Measurements from ENCODE around the gene BOLL. TPM values are rescaled to one million over a fixed set of nuclear protein-coding genes. Genes with fewer than 3 reads are reported as not detected.

The BOLL gene
- total and polyA plus RNA-seq, 2 donors (not counting 1 experiment from before 2014, with no cell fraction given): not detected

DNA sequence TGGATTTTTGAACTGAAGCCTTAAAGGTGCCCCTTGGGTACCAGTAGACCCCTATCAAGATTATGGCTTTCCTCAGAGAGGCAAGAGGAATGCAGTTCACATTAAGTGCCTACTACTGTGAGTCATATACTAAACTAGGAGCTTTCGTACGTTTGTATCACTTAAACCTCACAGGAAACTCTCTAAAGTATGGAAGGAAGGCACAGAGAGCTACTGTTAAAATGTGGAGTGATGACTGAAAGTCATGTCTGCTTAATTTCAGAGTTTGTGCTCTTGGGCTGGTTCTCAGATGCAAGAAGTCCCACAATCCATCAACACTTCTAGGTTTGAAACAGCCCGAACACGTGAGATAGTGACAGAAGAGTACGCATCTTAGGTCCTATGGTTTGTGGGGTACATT lies 23.9 kb upstream of the BOLL start:
- Histone ChIP-seq H3K36me3 (replicated peaks in 1 of 2; ENCODE audit: control extremely low read depth in 1 of 2, control insufficient read depth in 1 of 2, extremely low read depth in 1 of 2, insufficient read depth in 2 of 2, low read length in 1 of 2) (no peaks in the 10 kb centered on the region), H3K27ac (ENCODE audit: low read length in 2 of 2) (no peak overlapping the region), H3K4me1 (ENCODE audit: control insufficient read depth in 2 of 2, insufficient read depth in 2 of 2, low read length in 2 of 2) (peaks cover 8 to 11% of the 10 kb centered on the region in 2 donors), H3K4me2 (replicated peaks; ENCODE audit: low read depth, low read length, poor library complexity, severe bottlenecking) (no peak overlapping the region), H3K4me3 (ENCODE audit: control extremely low read depth in 1 of 5, extremely low read depth in 1 of 5, insufficient read depth in 1 of 5, low read depth in 2 of 5, low read length in 4 of 5) (no peak overlapping the region), H3K27me3 (replicated peaks in 1 of 4; ENCODE audit: control extremely low read depth in 1 of 4, control insufficient read depth in 3 of 4, insufficient read depth in 4 of 4, low read length in 3 of 4) (peaks cover 0 to 27% (median 13%) of the 10 kb centered on the region in 4 experiments), H3K9me3 (ENCODE audit: control extremely low read depth in 1 of 3, control insufficient read depth in 2 of 3, insufficient read depth in 1 of 3, low read length in 2 of 3) (no peaks in the 10 kb centered on the region), H3K9ac (ENCODE audit: low read length) (no peak overlapping the region), H2AFZ (ENCODE audit: insufficient read depth, low read depth, low read length, poor library complexity, severe bottlenecking) (no peak overlapping the region), H4K20me1 (ENCODE audit: control insufficient read depth, insufficient read depth, low read length, poor library complexity, severe bottlenecking) (no peaks in the 10 kb centered on the region), H3K79me2 (ENCODE audit: control insufficient read depth, insufficient read depth, low read length) (no peaks in the 10 kb centered on the region)
- CTCF ChIA-PET: no interaction called here
- intact Hi-C loops (cut with micrococcal nuclease): no loop called here
- Mint-ChIP-seq H3K9me3 (ENCODE audit: insufficient read depth) (no peaks in the 10 kb centered on the region), H3K4me3 (no peak overlapping the region), H3K27me3 (peaks cover 38% of the 10 kb centered on the region), H3K27ac (no peak overlapping the region), H3K4me1 (peaks cover 10% of the 10 kb centered on the region)
- POLR2A ChIA-PET: no interaction called here
- WGBS (ENCODE audit: insufficient coverage): no CpG with 5 or more reads among the region's 5 CpGs
- TF ChIP-seq, protein P1, sequence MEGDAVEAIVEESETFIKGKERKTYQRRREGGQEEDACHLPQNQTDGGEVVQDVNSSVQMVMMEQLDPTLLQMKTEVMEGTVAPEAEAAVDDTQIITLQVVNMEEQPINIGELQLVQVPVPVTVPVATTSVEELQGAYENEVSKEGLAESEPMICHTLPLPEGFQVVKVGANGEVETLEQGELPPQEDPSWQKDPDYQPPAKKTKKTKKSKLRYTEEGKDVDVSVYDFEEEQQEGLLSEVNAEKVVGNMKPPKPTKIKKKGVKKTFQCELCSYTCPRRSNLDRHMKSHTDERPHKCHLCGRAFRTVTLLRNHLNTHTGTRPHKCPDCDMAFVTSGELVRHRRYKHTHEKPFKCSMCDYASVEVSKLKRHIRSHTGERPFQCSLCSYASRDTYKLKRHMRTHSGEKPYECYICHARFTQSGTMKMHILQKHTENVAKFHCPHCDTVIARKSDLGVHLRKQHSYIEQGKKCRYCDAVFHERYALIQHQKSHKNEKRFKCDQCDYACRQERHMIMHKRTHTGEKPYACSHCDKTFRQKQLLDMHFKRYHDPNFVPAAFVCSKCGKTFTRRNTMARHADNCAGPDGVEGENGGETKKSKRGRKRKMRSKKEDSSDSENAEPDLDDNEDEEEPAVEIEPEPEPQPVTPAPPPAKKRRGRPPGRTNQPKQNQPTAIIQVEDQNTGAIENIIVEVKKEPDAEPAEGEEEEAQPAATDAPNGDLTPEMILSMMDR (IDR thresholded peaks at IDR 0.05): no peak
- TF ChIP-seq EZH2 (IDR thresholded peaks at IDR 0.05; ENCODE audit: borderline replicate concordance, insufficient read depth, low read depth, low read length, poor library complexity, severe bottlenecking): no peak
- DNase-seq (no peak), ATAC-seq (ENCODE audit: low read depth) (no peak)

GRCh38 chr2:197805715-197806633 lies 20.9 kb upstream of the BOLL start:
- H3K4me1 ChIP-seq (ENCODE audit: control insufficient read depth in 2 of 2, insufficient read depth in 2 of 2, low read length in 2 of 2): peaks cover 12 to 16% of the 10 kb centered on the region in 2 donors
- no peak overlapping the region for H3K27ac Mint-ChIP-seq

More at GRCh38 chr2:197805715-197806633, 20.9 kb upstream of the BOLL start:
- H3K27me3 ChIP-seq (replicated peaks in 1 of 4; ENCODE audit: control extremely low read depth in 1 of 4, control insufficient read depth in 3 of 4, insufficient read depth in 4 of 4, low read length in 3 of 4): peaks cover 0 to 39% (median 38%) of the 10 kb centered on the region in 4 experiments
- WGBS (ENCODE audit: insufficient coverage): 5% methylated on average over 5 of the region's 11 CpGs
- intact Hi-C loops (cut with micrococcal nuclease): no loop called here
- Mint-ChIP-seq H3K4me3 (peak overlapping the region; percentile 60), H3K9me3 (ENCODE audit: insufficient read depth) (no peaks in the 10 kb centered on the region), H3K4me1 (peaks cover 14% of the 10 kb centered on the region), H3K27me3 (peaks cover 59% of the 10 kb centered on the region)
- no peak overlapping the region for H2AFZ ChIP-seq (ENCODE audit: insufficient read depth, low read depth, low read length, poor library complexity, severe bottlenecking)
- peak overlapping the region; percentile 68 for H3K9ac ChIP-seq (ENCODE audit: low read length)
- POLR2A ChIA-PET: no interaction called here
- peak overlapping the region in 2 of 5 experiments; percentile 34 to 56 for H3K4me3 ChIP-seq (ENCODE audit: control extremely low read depth in 1 of 5, extremely low read depth in 1 of 5, insufficient read depth in 1 of 5, low read depth in 2 of 5, low read length in 4 of 5)
- H3K27ac ChIP-seq (ENCODE audit: low read length in 2 of 2): no peak overlapping the region
- CTCF ChIA-PET: no interaction called here
- no peaks in the 10 kb centered on the region for H3K79me2 ChIP-seq (ENCODE audit: control insufficient read depth, insufficient read depth, low read length)
- DNase-seq: peak; percentile 6
- no peak for TF ChIP-seq EZH2 (IDR thresholded peaks at IDR 0.05; ENCODE audit: borderline replicate concordance, insufficient read depth, low read depth, low read length, poor library complexity, severe bottlenecking)
- TF ChIP-seq, protein P1 (IDR thresholded peaks at IDR 0.05): no peak
- no peak for ATAC-seq (ENCODE audit: low read depth)
- H3K36me3 ChIP-seq (replicated peaks in 1 of 2; ENCODE audit: control extremely low read depth in 1 of 2, control insufficient read depth in 1 of 2, extremely low read depth in 1 of 2, insufficient read depth in 2 of 2, low read length in 1 of 2): no peaks in the 10 kb centered on the region
- no peak overlapping the region for H3K4me2 ChIP-seq (replicated peaks; ENCODE audit: low read depth, low read length, poor library complexity, severe bottlenecking)
- no peaks in the 10 kb centered on the region for H3K9me3 ChIP-seq (ENCODE audit: control extremely low read depth in 1 of 3, control insufficient read depth in 2 of 3, insufficient read depth in 1 of 3, low read length in 2 of 3)
- no peaks in the 10 kb centered on the region for H4K20me1 ChIP-seq (ENCODE audit: control insufficient read depth, insufficient read depth, low read length, poor library complexity, severe bottlenecking)

Measured in B cell (primary cell).